Activated naive CD4-positive, alpha-beta T cell treated with anti-CD3 and anti-CD28 coated beads, Interleukin-2, amount 50 U/mL, for 72 hours (primary cell): ENCODE measurements around the gene ANKRD17. TPM values are rescaled to one million over a fixed set of nuclear protein-coding genes. Genes with fewer than 3 reads are reported as not detected.

Experiments
- ATAC-seq, 2 donors: fragments of 150-1000 bp; cut with Tn5 transposase; 2 replicates each; pipeline ENCODE4 v1.10.0; 2021; ENCODE audit warnings: mild to moderate bottlenecking in 2 of 2, moderate library complexity in 2 of 2
- DNase-seq, 2 donors: peaks; one replicate each; pipeline ENCODE4 v3.0.0; 2021 to 2022; ENCODE audit warnings: low spot score in 2 of 2
- H3K27ac Mint-ChIP-seq, 2 donors: one replicate each; pipeline ENCODE4 v1.8.0; 2022; ENCODE audit warnings: mild to moderate bottlenecking in 2 of 2, mixed read lengths in 2 of 2
- H3K36me3 Mint-ChIP-seq, 2 donors: one replicate each; pipeline ENCODE4 v1.8.0; 2022; ENCODE audit warnings: mixed read lengths in 2 of 2
- H3K9me3 Mint-ChIP-seq, 2 donors: one replicate each; pipeline ENCODE4 v1.8.0; 2022; ENCODE audit warnings: mixed read lengths in 2 of 2
- total RNA-seq, 2 donors: library from RNA; stranded (reverse); gene quantifications; one replicate each; pipeline ENCODE4 v1.2.3, GENCODE V29; 2022

The ANKRD17 gene
- total RNA-seq, 2 donors from 2014 or later: 39.1 to 73.9 TPM

- DNase-seq (no peak), ATAC-seq (no peak)
- Mint-ChIP-seq H3K27ac (peak overlapping the region in 1 of 2 donors; percentile 23), H3K36me3 (peaks cover 6 to 30% of the 10 kb centered on the region in 2 donors), H3K9me3 (no peaks in the 10 kb centered on the region)
These were observed 69.3 kb downstream of the ANKRD17 start for GRCh38 chr4:73189274-73189810.

- Mint-ChIP-seq H3K36me3 (peaks cover 11 to 36% of the 10 kb centered on the region in 2 donors), H3K27ac (no peak overlapping the region)
These were observed 71.3 kb downstream of the ANKRD17 start for GRCh38 chr4:73187325-73187724.

GRCh38 chr4:73185903-73186302 is 72.7 kb downstream of the ANKRD17 start:
- DNase-seq (no peak), ATAC-seq (no peak)
- Mint-ChIP-seq H3K27ac (no peak overlapping the region), H3K36me3 (peaks cover 11 to 34% of the 10 kb centered on the region in 2 donors), H3K9me3 (no peaks in the 10 kb centered on the region)

More at GRCh38 chr4:73187325-73187724, 71.3 kb downstream of the ANKRD17 start:
- ATAC-seq (no peak), DNase-seq (no peak)
- no peaks in the 10 kb centered on the region for H3K9me3 Mint-ChIP-seq

GRCh38 chr4:73181231-73181630 is 77.4 kb downstream of the ANKRD17 start:
- DNase-seq (no peak), ATAC-seq (no peak)
- H3K27ac Mint-ChIP-seq: no peak overlapping the region
- H3K36me3 Mint-ChIP-seq: peaks cover 12 to 18% of the 10 kb centered on the region in 2 donors
- peaks cover 0 to 2% of the 10 kb centered on the region in 2 donors for H3K9me3 Mint-ChIP-seq

GRCh38 chr4:73178389-73178788 is 80.2 kb downstream of the ANKRD17 start:
- Mint-ChIP-seq H3K27ac (no peak overlapping the region), H3K9me3 (peaks cover 13 to 17% of the 10 kb centered on the region in 2 donors), H3K36me3 (peaks cover 37 to 45% of the 10 kb centered on the region in 2 donors)
- ATAC-seq (no peak), DNase-seq (no peak)

- no peak for ATAC-seq
- DNase-seq: no peak
- Mint-ChIP-seq H3K9me3 (peaks cover 17 to 24% of the 10 kb centered on the region in 2 donors), H3K36me3 (peaks cover 71 to 90% of the 10 kb centered on the region in 2 donors), H3K27ac (no peak overlapping the region)
These were observed 86.4 kb downstream of the ANKRD17 start for GRCh38 chr4:73172161-73172560.

GRCh38 chr4:73170518-73171198 is 87.9 kb downstream of the ANKRD17 start:
- Mint-ChIP-seq H3K9me3 (peaks cover 18 to 24% of the 10 kb centered on the region in 2 donors), H3K36me3 (peaks cover 74 to 92% of the 10 kb centered on the region in 2 donors), H3K27ac (peak overlapping the region in 1 of 2 donors; percentile 67)
- no peak for ATAC-seq
- no peak for DNase-seq

- no peak overlapping the region for H3K27ac Mint-ChIP-seq
- H3K9me3 Mint-ChIP-seq: peaks cover 7 to 10% of the 10 kb centered on the region in 2 donors
- DNase-seq (no peak), ATAC-seq (no peak)
- H3K36me3 Mint-ChIP-seq: peaks cover 43 to 65% of the 10 kb centered on the region in 2 donors
These were observed 92.4 kb downstream of the ANKRD17 start for GRCh38 chr4:73166212-73166611.

- peak overlapping the region in 1 of 2 donors; percentile 88 for H3K27ac Mint-ChIP-seq
- H3K36me3 Mint-ChIP-seq: peaks cover 18 to 38% of the 10 kb centered on the region in 2 donors
- DNase-seq: no peak
- peaks cover 0 to 5% of the 10 kb centered on the region in 2 donors for H3K9me3 Mint-ChIP-seq
- no peak for ATAC-seq
These were observed 96.9 kb downstream of the ANKRD17 start for GRCh38 chr4:73161527-73162185.

- Mint-ChIP-seq H3K9me3 (no peaks in the 10 kb centered on the region), H3K27ac (peak overlapping the region in 1 of 2 donors; percentile 69), H3K36me3 (peaks cover 10 to 31% of the 10 kb centered on the region in 2 donors)
- ATAC-seq: no peak
- DNase-seq: no peak
These were observed 102.2 kb downstream of the ANKRD17 start for GRCh38 chr4:73156394-73156793.

- H3K36me3 Mint-ChIP-seq: peaks cover 8 to 20% of the 10 kb centered on the region in 2 donors
- ATAC-seq: no peak
- DNase-seq: no peak
- no peaks in the 10 kb centered on the region for H3K9me3 Mint-ChIP-seq
- no peak overlapping the region for H3K27ac Mint-ChIP-seq
These were observed 105.7 kb downstream of the ANKRD17 start for GRCh38 chr4:73152893-73153292.

- no peaks in the 10 kb centered on the region for H3K9me3 Mint-ChIP-seq
- DNase-seq (no peak), ATAC-seq (no peak)
- H3K36me3 Mint-ChIP-seq: peaks cover 8 to 26% of the 10 kb centered on the region in 2 donors
- H3K27ac Mint-ChIP-seq: no peak overlapping the region
These were observed 115.5 kb downstream of the ANKRD17 start for GRCh38 chr4:73142995-73143547.

- Mint-ChIP-seq H3K27ac (peak overlapping the region in 1 of 2 donors; percentile 75), H3K36me3 (peaks cover 8 to 26% of the 10 kb centered on the region in 2 donors), H3K9me3 (no peaks in the 10 kb centered on the region)
- DNase-seq: no peak
- no peak for ATAC-seq
These were observed 118.6 kb downstream of the ANKRD17 start for GRCh38 chr4:73139991-73140390.

GRCh38 chr4:73139245-73139644 is 119.4 kb downstream of the ANKRD17 start:
- no peak for DNase-seq
- peak in 1 of 2 donors; percentile 35 for ATAC-seq
- peak overlapping the region in 1 of 2 donors; percentile 50 for H3K27ac Mint-ChIP-seq
- H3K9me3 Mint-ChIP-seq: no peaks in the 10 kb centered on the region
- peaks cover 8 to 31% of the 10 kb centered on the region in 2 donors for H3K36me3 Mint-ChIP-seq

GRCh38 chr4:73137121-73137520 is 121.5 kb downstream of the ANKRD17 start:
- ATAC-seq (no peak), DNase-seq (no peak)
- no peaks in the 10 kb centered on the region for H3K9me3 Mint-ChIP-seq
- H3K27ac Mint-ChIP-seq: no peak overlapping the region
- H3K36me3 Mint-ChIP-seq: peaks cover 5 to 27% of the 10 kb centered on the region in 2 donors

- no peak for DNase-seq
- no peaks in the 10 kb centered on the region for H3K9me3 Mint-ChIP-seq
- peaks cover 0 to 17% of the 10 kb centered on the region in 2 donors for H3K36me3 Mint-ChIP-seq
- H3K27ac Mint-ChIP-seq: no peak overlapping the region
- no peak for ATAC-seq
These were observed 124.8 kb downstream of the ANKRD17 start for GRCh38 chr4:73133784-73134183.

GRCh38 chr4:73131281-73131680 is 127.3 kb downstream of the ANKRD17 start:
- DNase-seq (no peak), ATAC-seq (no peak)
- Mint-ChIP-seq H3K27ac (no peak overlapping the region), H3K9me3 (no peaks in the 10 kb centered on the region), H3K36me3 (peaks cover 0 to 12% of the 10 kb centered on the region in 2 donors)
